HG03066 (cell line): ENCODE measurements around the gene IFNB1.

Experiments
- ATAC-seq: cut with Tn5 transposase; IDR thresholded peaks from one replicate; pipeline ENCODE4 v1.9.1; 2021; ENCODE audit warnings: low read depth; ENCODE audit not compliant: unreplicated experiment

Gene IFNB1

GRCh38 chr9:21077781-21078180, at the start of gene IFNB1:
IFNB1 (minus strand) TSS chr9:21077942; CDS start chr9:21077869, 73 bp downstream.
- ATAC-seq: no peak

GRCh38 chr9:21121595-21122251, 44.0 kb upstream of the IFNB1 start:
- peak; percentile 96 for ATAC-seq

GRCh38 chr9:21121079-21121478, 43.3 kb upstream of the IFNB1 start:
- no peak for ATAC-seq

GRCh38 chr9:21119093-21119770, 41.5 kb upstream of the IFNB1 start:
- ATAC-seq: no peak

- ATAC-seq: no peak
Observed at GRCh38 chr9:21114311-21114710, 36.6 kb upstream of the IFNB1 start.

GRCh38 chr9:21110708-21111576, 33.2 kb upstream of the IFNB1 start:
- peak; percentile 84 for ATAC-seq

GRCh38 chr9:21104787-21105186, 27.0 kb upstream of the IFNB1 start:
- ATAC-seq: no peak

- ATAC-seq: no peak
Observed at GRCh38 chr9:21102305-21102704, 24.6 kb upstream of the IFNB1 start.

- no peak for ATAC-seq
Observed at GRCh38 chr9:21097817-21098216, 20.1 kb upstream of the IFNB1 start.

GRCh38 chr9:21096901-21097255, 19.1 kb upstream of the IFNB1 start:
- no peak for ATAC-seq

- ATAC-seq: peak; percentile 67
Observed at GRCh38 chr9:21096172-21096900, 18.6 kb upstream of the IFNB1 start.

- no peak for ATAC-seq
Observed at GRCh38 chr9:21095561-21095960, 17.8 kb upstream of the IFNB1 start.

- no peak for ATAC-seq
Observed at GRCh38 chr9:21086538-21086937, 8.8 kb upstream of the IFNB1 start.

- ATAC-seq: no peak
Observed at GRCh38 chr9:21085005-21085404, 7.3 kb upstream of the IFNB1 start.

GRCh38 chr9:21084242-21084850, 6.6 kb upstream of the IFNB1 start:
- no peak for ATAC-seq

- no peak for ATAC-seq
Observed at GRCh38 chr9:21082671-21083070, 4.9 kb upstream of the IFNB1 start.

- ATAC-seq: no peak
Observed at GRCh38 chr9:21081999-21082398, 4.3 kb upstream of the IFNB1 start.

- no peak for ATAC-seq
Observed at GRCh38 chr9:21081451-21081850, 3.7 kb upstream of the IFNB1 start.

GRCh38 chr9:21080793-21081192, 3.1 kb upstream of the IFNB1 start:
- no peak for ATAC-seq

GRCh38 chr9:21078702-21079101, 960 bp upstream of the IFNB1 start:
- no peak for ATAC-seq
